ENCODE results near the gene CMTM2.
"Not testable (repeated sequence)": the region's sequence is repeated elsewhere in the genome, so short reads cannot be mapped to it uniquely, and the experiment has no call there.

Gene CMTM2

GRCh38 chr16:66553223-66553622 is 26.0 kb upstream of the CMTM2 start:
- DNase-seq (ENCODE audit: low spot score): peak; percentile 31

- DNase-seq (ENCODE audit: low spot score): no peak
Observed at GRCh38 chr16:66554021-66554420, 25.2 kb upstream of the CMTM2 start.

- no peak for DNase-seq (ENCODE audit: low spot score)
Observed at GRCh38 chr16:66554495-66554894, 24.8 kb upstream of the CMTM2 start.

- no peak for DNase-seq (ENCODE audit: low spot score)
Observed at GRCh38 chr16:66560107-66560506, 19.2 kb upstream of the CMTM2 start.

- DNase-seq (ENCODE audit: low spot score): no peak
Observed at GRCh38 chr16:66561381-66562080, 17.7 kb upstream of the CMTM2 start.

- no peak for DNase-seq (ENCODE audit: low spot score)
Observed at GRCh38 chr16:66562409-66562808, 16.9 kb upstream of the CMTM2 start.

- DNase-seq (ENCODE audit: low spot score): peak; percentile 17
Observed at GRCh38 chr16:66562986-66563385, 16.3 kb upstream of the CMTM2 start.

- DNase-seq (ENCODE audit: low spot score): peak; percentile 83
Observed at GRCh38 chr16:66563574-66564334, 15.5 kb upstream of the CMTM2 start.

GRCh38 chr16:66566051-66566901 is 13.0 kb upstream of the CMTM2 start, which contains the start of gene CMTM1:
Gene CMTM1 (plus strand): TSS chr16:66566439. CDS start chr16:66566514, 75 bp downstream.
- DNase-seq (ENCODE audit: low spot score): no peak

GRCh38 chr16:66567270-66567669 is 12.0 kb upstream of the CMTM2 start:
- DNase-seq (ENCODE audit: low spot score): not testable (repeated sequence)

GRCh38 chr16:66568355-66568754 is 10.9 kb upstream of the CMTM2 start:
- no peak for DNase-seq (ENCODE audit: low spot score)

GRCh38 chr16:66569131-66569530 is 10.1 kb upstream of the CMTM2 start:
- no peak for DNase-seq (ENCODE audit: low spot score)

GRCh38 chr16:66569827-66570405 is 9.3 kb upstream of the CMTM2 start:
- DNase-seq (ENCODE audit: low spot score): no peak

- no peak for DNase-seq (ENCODE audit: low spot score)
Observed at GRCh38 chr16:66572356-66572755, 6.9 kb upstream of the CMTM2 start.

GRCh38 chr16:66574081-66574480 is 5.2 kb upstream of the CMTM2 start:
- no peak for DNase-seq (ENCODE audit: low spot score)

- no peak for DNase-seq (ENCODE audit: low spot score)
Observed at GRCh38 chr16:66574531-66574930, 4.7 kb upstream of the CMTM2 start.

- no peak for DNase-seq (ENCODE audit: low spot score)
Observed at GRCh38 chr16:66575060-66575459, 4.2 kb upstream of the CMTM2 start.

GRCh38 chr16:66576296-66576695 is 3.0 kb upstream of the CMTM2 start:
- DNase-seq (ENCODE audit: low spot score): no peak

- no peak for DNase-seq (ENCODE audit: low spot score)
Observed at GRCh38 chr16:66580605-66581209, 1.4 kb downstream of the CMTM2 start.

- no peak for DNase-seq (ENCODE audit: low spot score)
Observed at GRCh38 chr16:66581246-66581952, 2.1 kb downstream of the CMTM2 start.

Data from activated CD4-positive, alpha-beta T cell treated with anti-CD3 and anti-CD28 coated beads, Interleukin-2, Interleukin-4, amounts not matched to agents 100 ng/mL and 50 ng/mL, durations not matched to agents 16 hours and 8 hours (primary cell).